NCI-H1694 treated with DMSO at 0.1 percent for 48 hours (cell line): Measurements from ENCODE around the gene KANK2.
"Not testable (repeated sequence)": the region's sequence is repeated elsewhere in the genome, so short reads cannot be mapped to it uniquely, and the experiment has no call there.

ENCODE experiments used
- DNase-seq: peaks from one replicate; lab custom pipeline; 2025; lab: John Stamatoyannopoulos, UW

KANK2 gene

DNA sequence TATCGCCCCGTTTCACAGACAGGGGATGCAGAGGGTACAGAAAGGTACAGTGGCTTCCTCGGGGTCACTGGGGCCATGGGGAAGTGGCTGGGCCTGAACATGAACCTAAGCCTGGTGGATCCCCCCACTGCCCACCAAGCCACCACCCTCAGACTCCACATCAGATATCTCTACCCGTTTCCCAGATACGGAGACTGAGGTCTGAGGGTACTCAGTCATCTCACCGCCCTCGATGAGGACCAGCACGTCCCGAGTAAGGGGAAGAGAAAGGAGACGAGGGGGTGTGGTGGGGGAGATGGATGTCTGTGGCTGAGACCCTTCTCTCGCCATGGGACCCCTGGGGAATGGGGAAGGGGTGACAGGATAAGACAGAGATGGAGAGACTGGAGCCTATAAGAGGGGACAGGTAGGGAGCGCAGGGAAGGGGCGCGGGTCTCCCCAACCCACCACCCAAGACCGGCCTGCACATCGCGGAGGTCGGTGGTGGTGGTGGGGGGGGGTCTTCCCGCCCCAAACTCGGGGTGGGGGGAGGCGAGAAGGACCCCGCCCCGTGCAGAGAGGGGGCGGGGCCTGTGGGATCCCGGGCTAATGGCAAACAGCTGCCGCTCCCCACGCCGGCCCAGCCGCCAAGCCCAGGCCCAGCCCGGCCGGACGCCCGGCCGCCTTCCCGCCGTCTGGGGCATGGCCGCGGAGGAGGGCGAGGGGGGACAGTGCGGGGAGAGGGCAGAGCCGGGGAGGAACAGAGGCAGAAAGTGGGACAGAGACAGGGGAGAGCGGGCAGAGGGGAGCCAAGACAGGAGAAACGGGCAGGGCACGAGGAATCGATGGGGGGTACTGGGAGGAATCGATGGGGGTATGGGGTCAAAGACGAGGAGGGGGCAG lies 698 bp downstream of the KANK2 start:
- DNase-seq, result no peak

DNA sequence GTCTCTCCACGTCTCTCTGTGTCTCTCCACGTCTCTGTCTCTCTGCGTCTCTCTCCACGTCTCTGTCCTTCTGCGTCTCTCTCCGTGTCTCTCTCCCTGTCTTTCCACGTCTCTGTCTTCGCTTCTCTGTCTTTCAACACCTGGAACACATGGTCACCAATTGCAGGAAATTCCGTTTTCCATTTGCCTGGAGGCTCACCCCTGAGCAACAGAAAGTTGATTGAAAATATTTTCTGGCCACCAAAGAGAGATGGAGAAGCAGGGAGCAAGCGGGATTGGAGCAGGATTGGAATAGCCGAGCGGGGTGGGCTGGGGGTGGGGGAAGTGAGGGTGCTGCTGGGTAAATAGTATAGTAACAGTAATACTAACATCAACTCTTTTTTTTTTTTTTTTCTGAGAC lies 1.7 kb downstream of the KANK2 start:
- DNase-seq, result no peak

DNA sequence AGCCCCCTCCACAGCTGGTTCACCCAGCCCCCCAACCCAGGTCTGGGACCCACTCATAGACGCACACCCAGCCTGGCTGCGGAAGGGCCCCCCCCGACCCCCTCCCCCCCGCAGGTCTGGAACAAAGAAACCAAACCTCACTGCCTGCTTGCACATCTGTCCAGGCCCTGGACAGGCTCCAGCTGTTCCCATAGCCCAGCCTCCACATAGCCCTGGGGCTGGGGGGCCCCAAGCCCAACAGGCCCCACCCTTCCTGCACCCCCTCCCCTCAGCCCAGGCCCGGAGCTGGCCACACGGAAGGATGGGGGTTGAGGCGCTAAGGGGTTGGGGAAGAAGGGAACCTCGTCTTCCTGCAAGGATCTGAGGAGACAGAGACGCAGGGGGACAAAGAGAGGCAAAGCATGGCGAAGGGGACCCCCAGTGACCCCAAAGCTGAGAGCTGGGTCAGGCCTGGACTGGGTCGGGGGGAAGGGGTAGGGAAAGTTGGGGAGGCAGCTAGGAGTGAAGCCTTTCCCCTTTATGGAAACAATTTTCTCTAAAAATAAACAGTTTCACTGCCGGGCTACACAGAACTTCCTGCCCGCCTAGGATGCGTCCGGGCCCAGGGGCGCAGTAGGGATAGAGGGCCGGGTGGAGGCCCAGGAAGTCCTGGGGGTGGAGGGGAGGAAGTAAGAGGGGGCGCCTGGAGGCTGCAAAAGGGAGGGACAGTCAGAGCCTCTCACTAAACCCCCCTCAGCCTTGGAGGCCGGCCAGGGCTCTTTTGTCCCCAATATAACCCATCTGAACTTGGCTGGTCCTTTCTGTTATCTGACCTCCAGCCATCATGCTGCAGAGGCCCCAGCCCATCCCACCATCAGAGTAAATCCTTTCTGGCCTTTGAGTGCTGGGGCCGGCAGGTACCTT lies 2.4 kb downstream of the KANK2 start:
- DNase-seq, result no peak

DNA sequence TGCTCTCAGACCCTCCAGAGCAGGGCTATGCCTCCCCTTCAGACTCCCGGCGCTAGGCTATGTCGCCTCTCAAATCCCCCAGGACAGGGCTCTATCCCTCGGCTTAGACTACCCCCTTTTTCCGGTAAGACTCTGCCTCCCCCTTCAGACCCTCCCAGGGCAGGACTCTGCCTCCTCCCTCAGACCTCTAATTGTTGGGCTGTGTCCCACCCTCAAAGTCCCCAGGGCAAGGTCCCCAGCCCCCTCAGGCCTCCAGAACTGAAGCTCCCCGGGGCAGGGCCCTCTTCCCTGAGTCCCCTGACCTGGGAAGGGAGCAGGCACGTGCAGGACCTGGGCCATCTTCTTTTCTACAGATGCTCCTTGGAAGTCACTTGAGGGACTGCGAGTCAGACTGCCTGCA lies 3.2 kb downstream of the KANK2 start:
- DNase-seq, result no peak

DNA sequence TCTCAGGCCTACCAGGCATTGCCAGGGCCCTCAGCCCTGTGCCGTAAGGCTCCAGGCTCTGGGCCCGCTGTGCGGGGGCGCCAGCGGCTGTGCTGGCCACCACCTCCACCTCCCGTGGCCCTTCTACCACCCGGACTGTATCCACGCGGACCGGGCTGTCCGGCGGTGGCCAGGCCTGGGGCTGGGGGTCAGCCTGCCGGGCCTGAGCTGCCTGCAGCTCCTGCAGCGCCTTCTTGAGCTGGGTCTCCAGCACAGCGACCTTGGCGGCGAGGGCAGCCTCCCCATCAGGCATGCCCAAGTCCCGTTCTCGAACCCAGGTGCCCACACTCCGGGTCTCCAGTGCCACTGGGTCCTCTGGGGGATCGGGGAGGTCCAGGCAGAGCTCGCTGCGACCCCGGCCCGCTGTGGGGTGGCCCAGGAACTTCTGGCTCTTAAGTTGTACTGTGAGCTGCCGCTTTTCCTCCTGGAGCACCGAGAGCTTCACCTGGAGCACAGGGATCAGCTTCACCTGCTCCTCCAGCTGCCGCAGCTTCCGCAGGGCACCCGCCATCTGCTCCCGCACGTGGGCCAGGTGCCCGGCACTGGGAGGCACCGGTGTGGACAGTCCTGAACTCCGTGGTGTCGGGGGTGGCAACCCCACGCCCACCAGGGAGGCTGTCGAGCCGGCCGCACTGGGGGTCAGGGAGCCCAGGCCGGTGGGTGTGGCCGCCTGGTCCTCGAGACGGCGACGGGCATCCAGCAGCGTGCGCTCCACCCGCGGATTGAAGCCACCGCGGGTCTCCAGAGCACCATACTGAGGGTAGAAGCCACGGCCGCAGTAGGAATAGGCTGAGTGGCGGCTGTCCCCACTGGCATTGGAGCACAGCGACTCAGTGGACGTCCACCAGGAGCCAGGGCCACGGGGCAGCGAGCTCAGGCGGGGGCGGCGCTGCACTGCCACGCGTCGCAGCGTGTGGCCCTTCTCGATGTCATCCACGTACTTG lies 4.1 kb downstream of the KANK2 start:
- no peak for DNase-seq

DNA sequence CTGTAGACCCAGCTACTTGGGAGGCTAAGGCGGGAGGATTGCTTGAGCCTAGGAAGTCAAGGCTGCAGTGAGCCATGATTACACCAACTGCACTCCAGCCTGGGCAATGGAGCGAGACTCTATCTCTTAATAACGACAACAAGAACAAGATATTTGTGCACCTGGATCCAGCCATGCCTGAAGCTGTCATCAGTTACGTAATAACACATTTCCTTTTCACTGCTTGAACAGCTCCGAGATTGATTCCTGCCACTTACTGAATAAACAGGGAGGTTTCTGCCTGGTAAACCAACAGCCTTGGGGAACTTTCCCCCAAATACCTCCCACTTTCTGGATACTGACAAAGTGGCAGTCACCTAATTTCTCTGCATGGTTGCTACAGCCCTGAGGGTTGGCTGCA lies 5.4 kb downstream of the KANK2 start:
- DNase-seq, result no peak

DNA sequence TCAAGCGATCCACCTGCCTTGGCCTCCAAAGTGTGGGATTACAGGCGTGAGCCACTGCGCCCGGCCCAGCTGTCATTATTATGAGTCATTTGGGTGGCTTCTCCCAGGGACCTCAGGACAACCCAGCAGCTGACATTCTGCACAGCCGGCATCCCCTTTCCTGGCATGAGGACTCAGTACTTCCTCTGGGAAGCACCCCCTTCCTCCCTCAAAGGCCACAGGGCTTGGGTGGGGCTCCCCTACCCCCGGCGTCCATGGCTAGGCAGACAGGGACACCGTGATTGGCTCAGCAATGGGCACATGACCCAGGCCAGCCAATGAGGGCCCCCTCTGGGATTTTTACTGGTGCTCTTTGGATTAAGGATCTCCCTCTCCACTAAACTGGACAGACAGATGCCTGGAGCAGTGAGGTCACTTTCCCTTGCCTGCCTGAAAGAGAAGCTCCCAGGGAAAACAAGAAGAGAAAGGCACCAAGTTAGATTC lies 6.0 kb downstream of the KANK2 start:
- DNase-seq, result no peak

DNA sequence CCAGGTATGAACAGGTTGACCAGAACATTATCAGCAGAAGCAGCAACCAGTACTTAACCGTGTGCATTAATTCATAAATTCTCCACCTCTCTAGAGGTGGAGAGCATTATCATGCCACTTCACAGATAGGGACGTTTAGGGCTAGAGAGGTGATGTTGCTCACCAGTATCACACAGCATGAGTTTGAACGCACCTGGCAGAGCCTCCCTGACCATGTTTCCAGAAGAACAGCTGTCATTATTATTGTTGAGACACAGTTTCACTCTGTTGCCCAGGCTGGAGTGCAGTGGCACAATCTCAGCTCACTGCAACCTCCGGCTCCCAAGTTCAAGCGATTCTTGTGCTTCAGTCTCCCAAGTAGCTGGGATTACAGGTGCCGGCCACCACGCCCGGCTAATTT lies 6.8 kb downstream of the KANK2 start:
- no peak for DNase-seq

DNA sequence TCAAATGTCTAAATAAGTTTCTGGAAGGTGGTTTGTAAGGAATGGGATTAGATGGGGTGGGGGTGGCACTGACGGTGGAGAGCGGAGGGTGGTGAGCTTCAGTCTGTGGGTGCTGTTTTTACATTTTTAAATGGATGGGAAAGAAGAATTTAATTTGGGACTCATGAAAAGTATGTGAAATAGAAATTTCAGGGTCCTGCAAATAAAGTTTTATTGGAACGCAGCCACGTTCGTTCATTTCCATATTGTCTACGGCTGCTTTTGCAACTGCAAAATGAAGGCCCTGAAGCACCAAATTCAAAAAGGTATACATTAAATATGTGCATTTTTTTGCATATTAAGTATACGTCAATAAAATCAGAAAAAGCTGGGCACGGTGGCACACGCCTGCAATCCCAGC lies 9.9 kb downstream of the KANK2 start:
- DNase-seq, result no peak

DNA sequence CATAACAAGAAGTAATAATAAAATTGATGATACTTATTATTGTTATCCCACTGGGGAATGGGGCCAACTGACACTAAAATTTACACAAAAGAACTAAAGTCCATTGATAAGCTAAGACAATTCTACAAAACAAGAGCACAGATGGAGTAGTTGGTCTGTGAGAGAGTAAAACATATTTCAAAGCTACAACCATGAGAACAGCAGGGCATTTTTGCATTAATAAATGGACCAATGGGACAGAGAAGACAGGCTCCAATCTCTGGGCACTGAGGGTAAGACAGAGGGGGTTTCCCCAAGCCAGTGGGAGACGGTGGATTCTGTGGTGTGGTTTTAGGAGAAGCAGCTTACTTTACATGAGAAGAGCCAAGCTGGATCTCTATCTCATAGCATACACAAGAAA lies 14.4 kb downstream of the KANK2 start:
- DNase-seq, result no peak

DNA sequence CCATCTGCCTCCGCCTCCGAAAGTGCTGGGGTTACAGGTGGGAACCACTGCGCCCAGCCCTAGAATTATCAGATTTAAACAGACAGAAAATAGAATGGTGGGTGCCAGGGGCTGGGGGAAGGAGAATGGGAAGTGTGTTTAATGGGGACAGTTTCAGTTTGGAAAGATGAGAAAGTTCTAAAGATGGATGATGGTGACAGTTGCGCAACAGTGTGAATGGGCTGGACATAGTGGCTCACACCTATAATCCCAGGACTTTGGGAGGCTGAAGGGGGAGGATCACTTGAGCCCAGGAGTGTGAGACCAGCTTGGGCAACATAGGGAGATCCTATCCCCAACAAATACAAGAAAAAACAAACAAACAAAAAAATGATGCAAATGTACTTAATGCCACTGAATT lies 15.9 kb downstream of the KANK2 start:
- no peak for DNase-seq

DNA sequence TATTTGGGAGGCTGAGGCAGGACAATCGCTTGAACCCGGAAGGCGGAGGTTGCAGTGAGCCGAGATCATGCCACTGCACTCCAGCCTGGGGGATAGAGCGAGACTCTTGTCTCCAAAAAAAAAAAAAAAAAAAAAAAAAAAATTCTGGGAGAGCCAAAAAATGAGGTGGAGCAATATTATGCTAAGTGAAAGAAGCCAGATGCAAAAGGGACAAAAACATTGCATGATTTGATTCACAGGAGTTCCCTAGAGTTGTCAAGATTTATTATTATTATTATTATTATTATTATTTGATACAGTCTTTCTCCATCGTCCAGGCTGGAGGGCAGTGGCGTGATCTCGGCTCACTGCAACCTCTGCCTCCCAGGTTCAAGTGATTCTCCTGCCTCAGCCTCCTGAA lies 16.4 kb downstream of the KANK2 start:
- not testable (repeated sequence) for DNase-seq

DNA sequence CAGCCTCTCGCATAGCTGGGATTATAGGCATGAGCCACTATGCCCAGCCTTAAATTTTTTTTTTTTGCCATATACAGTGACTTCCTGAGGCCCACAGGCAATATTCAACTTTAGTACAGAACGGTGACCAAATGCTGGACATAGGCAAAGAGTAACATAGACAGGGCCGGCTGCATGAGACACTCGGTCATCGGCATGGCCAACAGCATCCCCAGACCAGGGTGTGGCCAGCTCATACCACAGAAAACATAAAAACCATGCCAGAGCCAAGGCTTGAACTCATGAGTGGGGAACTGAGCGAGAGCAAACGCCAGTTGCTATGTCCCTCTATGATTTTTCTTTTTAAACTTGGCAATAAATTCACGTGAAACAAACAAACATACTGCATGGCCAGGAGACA lies 17.0 kb downstream of the KANK2 start:
- DNase-seq, result no peak

DNA sequence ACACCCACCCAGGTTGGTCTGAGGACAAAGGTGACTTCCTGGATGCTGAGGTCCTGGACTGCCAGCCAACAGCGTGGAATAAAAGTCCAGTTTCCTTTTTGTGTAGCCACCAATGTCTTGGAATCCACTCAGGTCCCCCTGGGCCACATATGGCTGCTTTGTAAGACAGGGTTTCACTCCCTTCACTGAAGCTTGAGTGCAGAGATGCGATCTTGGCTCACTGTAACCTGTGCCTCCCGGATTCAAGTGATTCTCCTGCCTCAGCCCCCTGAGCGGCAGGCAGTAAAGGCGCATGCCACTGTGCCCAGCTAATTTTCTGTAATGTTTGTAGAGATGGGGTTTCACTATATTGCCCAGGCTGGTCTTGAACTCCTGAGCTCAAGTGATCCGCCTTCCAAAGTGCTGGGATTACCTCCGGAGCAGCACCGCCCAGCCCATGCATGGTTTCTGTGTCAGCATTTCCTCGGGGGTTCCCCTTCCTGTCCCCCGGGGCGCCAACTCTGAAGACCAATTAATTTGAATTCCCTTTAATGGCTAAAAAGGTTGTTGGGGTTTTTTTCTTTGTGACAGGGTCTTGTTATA lies 17.5 kb downstream of the KANK2 start:
- DNase-seq, result no peak

DNA sequence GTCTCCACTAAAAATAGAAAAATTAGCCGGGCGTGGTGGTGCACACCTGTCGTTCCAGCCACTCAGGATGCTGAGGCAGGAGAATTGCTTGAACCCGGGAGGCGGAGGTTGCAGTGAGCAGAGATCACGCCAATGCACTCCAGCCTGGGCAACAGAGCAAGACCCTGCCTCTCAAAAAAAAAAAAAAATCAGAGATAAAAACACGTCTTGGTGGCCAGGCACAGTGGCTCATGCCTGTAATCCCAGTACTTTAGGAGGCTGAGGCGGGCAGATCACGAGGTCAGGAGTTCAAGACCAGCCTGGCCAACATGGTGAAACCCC lies 18.2 kb downstream of the KANK2 start:
- not testable (repeated sequence) for DNase-seq

DNA sequence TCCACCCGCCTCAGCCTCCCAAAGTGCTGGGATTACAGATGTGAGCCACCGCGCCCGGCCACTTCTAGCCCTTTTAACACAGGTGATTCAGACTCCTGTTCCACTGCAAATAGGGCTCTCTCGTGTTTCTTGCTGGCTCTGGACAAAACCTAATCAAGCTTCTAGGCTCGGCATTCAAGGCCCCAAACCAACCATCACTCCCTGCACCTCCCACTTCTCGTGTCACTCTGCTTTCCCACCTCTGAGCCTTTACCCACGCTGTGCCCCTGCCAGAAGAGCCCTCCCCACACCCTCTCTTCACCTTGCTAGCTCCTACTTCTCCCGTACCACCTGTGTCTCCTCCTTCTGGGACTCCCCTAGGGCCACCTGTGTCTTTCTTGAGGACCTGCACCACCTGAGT lies 19.8 kb downstream of the KANK2 start:
- no peak for DNase-seq

DNA sequence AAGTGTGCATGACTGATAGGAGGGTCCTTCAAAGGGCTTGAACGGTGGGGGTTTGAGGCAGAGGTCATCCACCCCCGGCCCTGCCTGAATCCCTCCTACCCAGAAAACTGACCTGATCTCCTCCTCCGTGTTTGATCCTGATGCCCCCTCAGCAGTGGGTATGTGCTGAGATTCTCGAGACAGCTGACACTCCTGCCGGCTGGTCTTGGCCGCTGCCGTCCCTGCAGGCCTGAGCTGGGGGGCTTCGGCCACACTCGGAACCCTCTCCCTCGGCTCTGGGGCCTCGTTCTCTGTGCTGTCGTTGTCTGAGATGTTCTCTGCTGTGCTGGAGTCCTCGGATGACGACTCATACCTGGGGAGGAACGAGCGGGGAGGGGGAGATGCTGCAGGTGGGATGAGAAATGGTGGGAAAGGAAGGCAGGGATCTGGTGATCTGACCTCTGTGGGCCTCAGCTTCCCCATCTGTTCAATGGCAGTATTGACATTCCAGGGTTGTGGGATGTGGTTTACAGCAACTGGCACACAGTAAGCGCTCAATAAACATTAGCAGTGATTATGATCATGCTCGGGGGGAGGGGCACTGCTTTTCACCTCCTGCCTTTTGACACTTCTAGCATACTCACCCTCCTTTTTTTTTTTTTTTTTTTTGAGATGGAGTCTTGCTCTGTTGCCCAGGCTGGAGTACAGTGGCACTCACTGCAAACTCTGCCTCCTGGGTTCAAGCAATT lies 20.7 kb downstream of the KANK2 start:
- DNase-seq, result no peak

DNA sequence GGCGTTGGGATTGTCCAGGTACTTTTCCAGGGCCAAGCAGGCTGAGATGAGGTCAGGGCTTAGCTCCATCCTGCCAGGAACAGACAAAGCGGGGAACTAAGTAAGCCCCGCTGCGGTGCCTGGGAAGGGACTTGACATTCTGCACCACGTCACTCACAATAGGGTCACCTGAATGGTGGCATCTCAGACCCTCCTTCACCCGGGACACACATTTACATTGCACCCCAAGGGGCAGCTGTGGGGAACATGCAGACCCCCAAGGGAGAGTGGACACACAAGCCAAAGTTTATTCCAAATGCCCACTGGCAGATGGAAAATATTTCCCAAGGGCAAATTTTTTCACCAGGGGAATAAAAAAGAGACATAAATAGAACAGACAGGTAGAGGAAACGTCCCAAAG lies 21.4 kb downstream of the KANK2 start:
- DNase-seq, result no peak

DNA sequence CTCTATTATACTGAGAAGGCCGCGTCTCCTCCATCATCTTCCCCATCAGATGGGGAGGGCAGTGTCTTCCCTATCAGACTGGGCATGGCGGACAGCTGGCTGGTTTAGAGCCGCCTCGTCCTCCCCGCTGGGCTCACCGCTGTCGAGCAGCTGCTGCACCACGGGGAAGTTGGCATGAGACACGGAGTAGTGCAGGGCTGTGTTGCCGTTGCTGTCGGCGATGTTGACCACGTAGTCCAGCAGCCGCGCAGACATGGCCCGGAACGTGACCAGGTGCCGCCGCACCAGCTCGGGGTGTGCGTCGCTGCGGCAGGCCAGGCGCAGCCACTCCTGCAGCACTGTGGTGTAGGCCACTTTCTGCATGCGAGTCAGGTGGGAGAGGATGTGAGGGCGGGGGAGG lies 23.0 kb downstream of the KANK2 start:
- DNase-seq, result no peak

DNA sequence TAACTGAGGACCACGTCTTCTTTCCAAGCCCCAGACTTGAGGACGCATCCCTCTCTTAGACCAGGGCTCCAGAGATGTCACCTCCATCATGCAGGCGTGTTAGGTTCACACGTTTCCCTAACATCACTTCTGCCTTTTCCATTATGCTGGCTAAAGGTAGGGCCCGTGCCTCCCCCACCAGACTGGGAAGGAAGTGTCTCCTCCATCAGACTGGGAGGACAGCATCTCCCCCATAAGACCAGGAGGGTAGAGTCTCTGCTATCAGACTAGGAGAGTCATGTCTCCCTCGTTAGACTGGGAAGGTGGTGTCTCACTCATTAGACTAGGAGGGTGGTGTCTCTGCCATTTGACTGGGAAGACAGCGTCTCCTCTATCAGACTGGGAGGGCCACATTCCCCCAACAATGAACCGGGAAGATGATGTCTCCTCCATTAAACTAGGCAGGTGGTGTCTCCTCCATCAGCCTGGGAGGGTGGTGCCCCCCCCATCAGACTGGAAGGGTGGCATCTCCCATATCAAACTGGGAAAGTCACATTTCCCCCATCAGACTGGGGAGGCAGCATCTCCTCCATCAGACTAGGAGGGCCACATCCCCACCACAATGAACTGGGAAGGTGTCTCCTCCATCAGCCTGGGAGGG lies 23.7 kb downstream of the KANK2 start:
- DNase-seq, result no peak
